A549 (cell line): ENCODE results near the gene TMEM132D. TPM values are rescaled to one million over a fixed set of nuclear protein-coding genes. Genes with fewer than 3 reads are reported as not detected.

Experiments used
- ATAC-seq, 2 experiments: fragments of 200-7000 bp in 1 of 2; fragments of >200 bp in 1 of 2; cut with Nextera tagmentation in 1 of 2; cut with Tn5 transposase in 1 of 2; 3 replicates each; pipeline versions ENCODE4 v1.8.0 to v1.9.1; 2018 to 2020; ENCODE audit warnings: mild to moderate bottlenecking in 1 of 2, moderate library complexity in 1 of 2
- CTCF ChIA-PET: fragments of 300-600 bp; sonication (Branson Sonifier 250); formaldehyde crosslinking; extraction: SDS; loops from one replicate; lab custom pipeline; 2021; ENCODE audit warnings: antibody characterized with exemption, inconsistent platforms; lab: Yijun Ruan, JAX
- POLR2A ChIA-PET: fragments of 350-600 bp; formaldehyde crosslinking; extraction: SDS; loops from one replicate; lab custom pipeline; 2021; ENCODE audit warnings: antibody characterized with exemption, inconsistent platforms; lab: Yijun Ruan, JAX
- DNase-seq, 2 experiments: peaks; one replicate each; pipeline versions ENCODE4 v3.0.0 to v3.0.0-alpha.2; 2011 to 2016; ENCODE audit warnings: low read depth in 1 of 2, low spot score in 1 of 2
- FAIRE-seq: peaks from 2 replicates; lab custom pipeline; 2011; peaks lifted over from hg19 to GRCh38; lab: Jason Lieb, UNC
- H3K27ac ChIP-seq, 2 experiments: fragments of >200 bp; sonication (Bioruptor Twin); formaldehyde crosslinking; 3 replicates each; pipeline ENCODE4 v1.5.1; 2016 to 2017
- H3K4me1 ChIP-seq: fragments of >200 bp; sonication (Bioruptor Twin); formaldehyde crosslinking; 3 replicates; pipeline ENCODE4 v1.6.1; 2016
- H3K4me2 ChIP-seq: fragments of >200 bp; sonication (Bioruptor Twin); formaldehyde crosslinking; 3 replicates; pipeline ENCODE4 v1.6.1; 2016
- H3K4me3 ChIP-seq: fragments of >200 bp; sonication (Bioruptor Twin); formaldehyde crosslinking; 3 replicates; pipeline ENCODE4 v1.5.1; 2016
- H3K9me3 ChIP-seq: fragments of >200 bp; sonication (Bioruptor Twin); formaldehyde crosslinking; 3 replicates; pipeline ENCODE4 v1.6.1; 2016
- EHMT2 ChIP-seq: fragments of 200-600 bp; sonication (generic); IDR thresholded peaks from 2 replicates; pipeline ENCODE4 v1.6.1; 2016; ENCODE audit warnings: antibody characterized with exemption, low read depth, mild to moderate bottlenecking, moderate library complexity
- EP300 ChIP-seq, 2 experiments: fragments of >200 bp; sonication (Bioruptor Twin); formaldehyde crosslinking; IDR thresholded peaks; 2 replicates in 1 of 2; 3 replicates in 1 of 2; pipeline ENCODE4 v1.6.1; 2016 to 2017
- ESRRA ChIP-seq: fragments of 150-350 bp; IDR thresholded peaks from 2 replicates; pipeline ENCODE4 v1.6.1; 2014; ENCODE audit warnings: mild to moderate bottlenecking, low read length, borderline replicate concordance
- FOXS1 ChIP-seq: fragments of 250-450 bp; sonication (Bioruptor Pico); IDR thresholded peaks from 2 replicates; pipeline ENCODE4 v1.5.0; 2020; ENCODE audit warnings: mild to moderate bottlenecking, moderate library complexity
- GATA3 ChIP-seq: IDR thresholded peaks from 2 replicates; pipeline ENCODE4 v1.6.1; 2012; ENCODE audit warnings: borderline replicate concordance
- HDAC2 ChIP-seq: fragments of 200-600 bp; sonication (generic); IDR thresholded peaks from 2 replicates; pipeline ENCODE4 v1.6.1; 2016
- HEYL ChIP-seq: fragments of 250-450 bp; sonication (Bioruptor Pico); IDR thresholded peaks from 2 replicates; pipeline ENCODE4 v1.8.0; 2021; ENCODE audit warnings: mild to moderate bottlenecking, moderate library complexity
- HOXA7 ChIP-seq: fragments of 250-450 bp; sonication (Bioruptor Pico); IDR thresholded peaks from 2 replicates; pipeline ENCODE4 v1.5.0; 2020; ENCODE audit warnings: mild to moderate bottlenecking, moderate library complexity
- JUN ChIP-seq, 2 experiments: fragments of >200 bp; sonication (Bioruptor Twin); formaldehyde crosslinking; IDR thresholded peaks; 2 replicates in 1 of 2; 3 replicates in 1 of 2; pipeline ENCODE4 v1.6.1; 2016 to 2017
- KDM1A ChIP-seq: fragments of 200-600 bp; sonication (generic); IDR thresholded peaks from 2 replicates; pipeline ENCODE4 v1.6.1; 2016; ENCODE audit warnings: low read depth, mild to moderate bottlenecking
- MAFK ChIP-seq: fragments of 450-650 bp; IDR thresholded peaks from 2 replicates; pipeline ENCODE4 v1.6.1; 2014; ENCODE audit not compliant: partially characterized antibody
- MAX ChIP-seq: IDR thresholded peaks from 2 replicates; pipeline ENCODE4 v1.6.1; 2012
- MYC ChIP-seq: IDR thresholded peaks from 2 replicates; pipeline ENCODE4 v1.6.1; 2012; ENCODE audit warnings: mild to moderate bottlenecking, inconsistent platforms, low read length, improper control_type of control experiment, borderline replicate concordance
- NFE2L2 ChIP-seq: fragments of 150-350 bp; conservative IDR thresholded peaks from 2 replicates; pipeline ENCODE4 v1.6.1; 2014; ENCODE audit warnings: low read length
- NPAS2 ChIP-seq: fragments of 250-450 bp; sonication (Bioruptor Pico); IDR thresholded peaks from 2 replicates; pipeline ENCODE4 v1.8.0; 2022; ENCODE audit warnings: mild to moderate bottlenecking, moderate library complexity, borderline replicate concordance
- NR3C1 ChIP-seq: fragments of >200 bp; sonication (Bioruptor Twin); formaldehyde crosslinking; IDR thresholded peaks from 3 replicates; pipeline ENCODE4 v1.6.1; 2017
- PHF8 ChIP-seq: fragments of 200-600 bp; sonication (generic); IDR thresholded peaks from 2 replicates; pipeline ENCODE4 v1.6.1; 2016; ENCODE audit warnings: low read depth, mild to moderate bottlenecking, antibody characterized with exemption, moderate library complexity, borderline replicate concordance
- RAD21 ChIP-seq, 2 experiments: fragments of >200 bp in 1 of 2; sonication (Bioruptor Twin) in 1 of 2; formaldehyde crosslinking in 1 of 2; IDR thresholded peaks in 1 of 2; conservative IDR thresholded peaks in 1 of 2; 2 replicates in 1 of 2; 3 replicates in 1 of 2; pipeline ENCODE4 v1.6.1; 2012 to 2018; ENCODE audit warnings: inconsistent platforms in 1 of 2
- RCOR1 ChIP-seq: fragments of 150-350 bp; IDR thresholded peaks from 2 replicates; pipeline ENCODE4 v1.6.1; 2014; ENCODE audit warnings: antibody characterized with exemption, low read length, low read depth
- REST ChIP-seq: fragments of 200-600 bp; sonication (generic); IDR thresholded peaks from 2 replicates; pipeline ENCODE4 v1.6.1; 2016; ENCODE audit warnings: antibody characterized with exemption, mild to moderate bottlenecking, moderate library complexity
- RFX5 ChIP-seq: fragments of 450-650 bp; IDR thresholded peaks from 2 replicates; pipeline ENCODE4 v1.7.1; 2014; ENCODE audit warnings: antibody characterized with exemption, mild to moderate bottlenecking, moderate library complexity
- RNF2 ChIP-seq: fragments of 200-600 bp; sonication (generic); IDR thresholded peaks from 2 replicates; pipeline ENCODE4 v1.6.1; 2016; ENCODE audit warnings: low read depth, mild to moderate bottlenecking, antibody characterized with exemption, moderate library complexity, borderline replicate concordance
- SREBF2 ChIP-seq: fragments of 450-650 bp; IDR thresholded peaks from 2 replicates; pipeline ENCODE4 v1.6.1; 2014; ENCODE audit warnings: mild to moderate bottlenecking, moderate library complexity
- TFCP2L1 ChIP-seq: fragments of 250-450 bp; sonication (Bioruptor Pico); IDR thresholded peaks from 2 replicates; pipeline ENCODE4 v1.5.0; 2021; ENCODE audit warnings: mild to moderate bottlenecking
- USF2 ChIP-seq: fragments of 450-650 bp; IDR thresholded peaks from 2 replicates; pipeline ENCODE4 v1.6.1; 2014; ENCODE audit warnings: antibody characterized with exemption
- ZC3H11A ChIP-seq: fragments of 450-650 bp; IDR thresholded peaks from 2 replicates; pipeline ENCODE4 v1.6.1; 2014; ENCODE audit warnings: antibody characterized with exemption, mild to moderate bottlenecking
- WGBS: methylation state at CpG from one replicate; pipeline ENCODE4 v1.1.6; 2017; ENCODE audit errors: missing lambda C conversion rate; 5-methylcytosine and 5-hydroxymethylcytosine counted together
- polyA plus RNA-seq, 4 experiments: library from polyadenylated mRNA; depleted of rRNA in 3 of 4; stranded (reverse); fragments of >200 nt; fragmentation: RNase III in 1 of 4; extraction: RNeasy Plus Mini Kit Qiagen cat#74134 plus additional on column Dnase treatment in 1 of 4; gene quantifications; 2 replicates in 3 of 4; 3 replicates in 1 of 4; pipeline ENCODE4 v1.2.3, GENCODE V29; 2011 to 2017

TMEM132D gene
- polyA plus RNA-seq, 2 of the 4 experiments (the other 2 are of a cell fraction), result not detected

- no peak for TF ChIP-seq REST
Observed at GRCh38 chr12:129296671-129297070, 607.2 kb downstream of the TMEM132D start (continued).

GRCh38 chr12:129294868-129295267 lies 609.0 kb downstream of the TMEM132D start:
- FAIRE-seq (no peak), ATAC-seq (no peak), DNase-seq (no peak)
- Histone ChIP-seq H3K4me2 (no peak overlapping the region), H3K4me1 (no peaks in the 10 kb centered on the region), H3K27ac (no peak overlapping the region), H3K4me3 (no peak overlapping the region), H3K9me3 (no peaks in the 10 kb centered on the region; the same call in 2 of the 3 replicates)
- ChIA-PET CTCF (no interaction called here), POLR2A (no interaction called here)
- TF ChIP-seq RFX5, result no peak
- TF ChIP-seq KDM1A, result no peak
- no peak for TF ChIP-seq HOXA7 (CRISPR knock-in tag)
- TF ChIP-seq ZC3H11A, result no peak
- TF ChIP-seq GATA3, result no peak
- 33% methylated on average over 4 of the region's 7 CpGs for WGBS

GRCh38 chr12:129279771-129280170 lies 624.1 kb downstream of the TMEM132D start:
- ChIA-PET POLR2A (no interaction called here), CTCF (no interaction called here)
- Histone ChIP-seq H3K9me3 (peaks cover 5% of the 10 kb centered on the region; the same call in 1 of the 3 replicates), H3K4me3 (no peak overlapping the region), H3K4me1 (no peaks in the 10 kb centered on the region), H3K4me2 (no peak overlapping the region), H3K27ac (no peak overlapping the region)
- FAIRE-seq (no peak), DNase-seq (no peak), ATAC-seq (no peak)
- no peak for TF ChIP-seq NR3C1
- TF ChIP-seq TFCP2L1 (CRISPR knock-in tag), result no peak
- no peak for TF ChIP-seq USF2
- no peak for TF ChIP-seq NFE2L2
- no peak for TF ChIP-seq HEYL (CRISPR knock-in tag)
- no peak for TF ChIP-seq SREBF2
- TF ChIP-seq EHMT2, result no peak
- no peak for TF ChIP-seq ESRRA
- no peak for TF ChIP-seq MAFK
- TF ChIP-seq NPAS2 (CRISPR knock-in tag), result no peak
- TF ChIP-seq MYC, result no peak
- no peak for TF ChIP-seq RCOR1
- TF ChIP-seq ZC3H11A, result no peak
- 21% methylated on average over 5 of the region's 5 CpGs for WGBS

- ChIA-PET CTCF (no interaction called here), POLR2A (no interaction called here)
- ATAC-seq (no peak), DNase-seq (no peak), FAIRE-seq (no peak)
- H3K4me1 ChIP-seq, result no peaks in the 10 kb centered on the region
- 3% methylated on average over 9 of the region's 9 CpGs for WGBS
- H3K4me3 ChIP-seq, result no peak overlapping the region
- peaks cover 9% of the 10 kb centered on the region; the same call in 1 of the 3 replicates for H3K9me3 ChIP-seq
- no peak overlapping the region for H3K4me2 ChIP-seq
- H3K27ac ChIP-seq, result no peak overlapping the region
- TF ChIP-seq RAD21 (conservative IDR thresholded peaks at IDR 0.05 in 1 of 2, IDR thresholded peaks at IDR 0.05 in 1 of 2), result no peak
- TF ChIP-seq JUN (IDR thresholded peaks at IDR 0.05), result no peak
- no peak for TF ChIP-seq PHF8
- no peak for TF ChIP-seq EP300 (IDR thresholded peaks at IDR 0.05)
- TF ChIP-seq HDAC2, result no peak
- TF ChIP-seq REST, result no peak
- no peak for TF ChIP-seq GATA3
- TF ChIP-seq FOXS1, result no peak
- TF ChIP-seq MAX, result no peak
- TF ChIP-seq SREBF2, result no peak
- TF ChIP-seq RNF2, result no peak
- no peak for TF ChIP-seq KDM1A
Observed at GRCh38 chr12:129276361-129277060, 627.3 kb downstream of the TMEM132D start.
